HFFc6 (cell line): ENCODE data around the gene CFAP97D1. TPM values are rescaled to one million over a fixed set of nuclear protein-coding genes. Genes with fewer than 3 reads are reported as not detected.

Source experiments
- DNase-seq: peaks from one replicate; pipeline ENCODE4 v3.0.0-alpha.2; 2018
- H3K27ac Mint-ChIP-seq: 2 replicates; pipeline ENCODE4 v1.8.0; 2020; ENCODE audit warnings: mild to moderate bottlenecking, mixed read lengths
- H3K27me3 Mint-ChIP-seq: 2 replicates; pipeline ENCODE4 v1.8.0; 2021; ENCODE audit warnings: mild to moderate bottlenecking, moderate library complexity, mixed read lengths; ENCODE audit not compliant: insufficient read depth
- H3K36me3 Mint-ChIP-seq: 2 replicates; pipeline ENCODE4 v1.8.0; 2021; ENCODE audit warnings: low read depth, mixed read lengths
- H3K4me1 Mint-ChIP-seq: 2 replicates; pipeline ENCODE4 v1.8.0; 2020; ENCODE audit warnings: low read depth, mixed read lengths
- H3K4me3 Mint-ChIP-seq: 2 replicates; pipeline ENCODE4 v1.8.0; 2020; ENCODE audit warnings: mild to moderate bottlenecking, moderate library complexity, mixed read lengths
- H3K9me3 Mint-ChIP-seq: 2 replicates; pipeline ENCODE4 v1.8.0; 2020; ENCODE audit warnings: mild to moderate bottlenecking, mixed read lengths
- CTCF ChIP-seq: fragments of 200-600 bp; sonication (generic); IDR thresholded peaks from 2 replicates; pipeline ENCODE4 v1.5.0; 2021; ENCODE audit warnings: antibody characterized with exemption, mild to moderate bottlenecking
- total RNA-seq, 6 experiments: library from RNA; stranded (reverse); fragmentation: NEBNext Ultra II Directional; extraction: Animal tissue kit (Norgen Biotek cat#: 25700); gene quantifications; 2 replicates in 1 of 6; 3 replicates in 5 of 6; pipeline ENCODE4 v1.2.3, GENCODE V29; 2021

The CFAP97D1 gene
- total RNA-seq, 6 experiments from 2014 or later, result not detected

- H3K4me1 Mint-ChIP-seq, result peaks cover 13% of the 10 kb centered on the region
- H3K36me3 Mint-ChIP-seq, result peaks cover 27% of the 10 kb centered on the region
- H3K27ac Mint-ChIP-seq, result no peak overlapping the region
- peaks cover 2% of the 10 kb centered on the region; the same call in 1 of the 2 replicates for H3K27me3 Mint-ChIP-seq
- H3K4me3 Mint-ChIP-seq, result no peak overlapping the region
- DNase-seq, result no peak
- no peaks in the 10 kb centered on the region for H3K9me3 Mint-ChIP-seq
- no peak for TF ChIP-seq CTCF
Measured at GRCh38 chr17:43817826-43818225, 37.6 kb downstream of the CFAP97D1 start.

- no peaks in the 10 kb centered on the region for H3K9me3 Mint-ChIP-seq
- no peak for DNase-seq
- no peak overlapping the region for H3K27ac Mint-ChIP-seq
- H3K36me3 Mint-ChIP-seq, result peaks cover 32% of the 10 kb centered on the region
- no peak for TF ChIP-seq CTCF
- H3K4me1 Mint-ChIP-seq, result peaks cover 23% of the 10 kb centered on the region
- no peak overlapping the region for H3K4me3 Mint-ChIP-seq
- peaks cover 2% of the 10 kb centered on the region; the same call in 1 of the 2 replicates for H3K27me3 Mint-ChIP-seq
Measured at GRCh38 chr17:43818966-43819365, 38.7 kb downstream of the CFAP97D1 start.

- H3K27ac Mint-ChIP-seq, result no peak overlapping the region
- peaks cover 27% of the 10 kb centered on the region for H3K36me3 Mint-ChIP-seq
- H3K9me3 Mint-ChIP-seq, result no peaks in the 10 kb centered on the region
- H3K27me3 Mint-ChIP-seq, result peaks cover 2% of the 10 kb centered on the region; the same call in 1 of the 2 replicates
- TF ChIP-seq CTCF, result no peak
- DNase-seq, result no peak
- no peak overlapping the region for H3K4me3 Mint-ChIP-seq
- peaks cover 12% of the 10 kb centered on the region for H3K4me1 Mint-ChIP-seq
Measured at GRCh38 chr17:43820759-43821158, 40.5 kb downstream of the CFAP97D1 start.

GRCh38 chr17:43822570-43823190, 42.4 kb downstream of the CFAP97D1 start:
- Mint-ChIP-seq H3K36me3 (peaks cover 25% of the 10 kb centered on the region), H3K4me1 (peaks cover 12% of the 10 kb centered on the region), H3K9me3 (no peaks in the 10 kb centered on the region), H3K4me3 (no peak overlapping the region), H3K27ac (peak overlapping the region; percentile 6; the same call in 1 of the 2 replicates), H3K27me3 (peaks cover 2% of the 10 kb centered on the region; the same call in 1 of the 2 replicates)
- no peak for TF ChIP-seq CTCF
- DNase-seq, result no peak

GRCh38 chr17:43823350-43824084, 43.3 kb downstream of the CFAP97D1 start:
- H3K9me3 Mint-ChIP-seq, result no peaks in the 10 kb centered on the region
- peak overlapping the region; percentile 6; the same call in 1 of the 2 replicates for H3K27ac Mint-ChIP-seq
- H3K4me1 Mint-ChIP-seq, result peaks cover 12% of the 10 kb centered on the region
- no peak for DNase-seq
- TF ChIP-seq CTCF, result no peak
- peaks cover 2% of the 10 kb centered on the region; the same call in 1 of the 2 replicates for H3K27me3 Mint-ChIP-seq
- H3K36me3 Mint-ChIP-seq, result peaks cover 28% of the 10 kb centered on the region
- no peak overlapping the region for H3K4me3 Mint-ChIP-seq
